H9 (cell line): Measurements from ENCODE around the gene TJAP1. TPM values are rescaled to one million over a fixed set of nuclear protein-coding genes. Genes with fewer than 3 reads are reported as not detected.

ENCODE experiments used
- DNase-seq: peaks from one replicate; pipeline ENCODE4 v3.0.0-alpha.2; 2017
- H2AFZ ChIP-seq: one replicate; pipeline ENCODE4 v1.6.1; 2013; ENCODE audit warnings: mild to moderate bottlenecking, low read length, control low read depth, moderate library complexity
- H2AK5ac ChIP-seq: 2 replicates; pipeline ENCODE4 v1.6.1; 2013; ENCODE audit warnings: low read length, control low read depth, mixed read lengths; ENCODE audit not compliant: insufficient read length
- H2BK120ac ChIP-seq: one replicate; pipeline ENCODE4 v1.6.1; 2013; ENCODE audit warnings: low read depth, mild to moderate bottlenecking, low read length, control low read depth, inconsistent platforms; ENCODE audit not compliant: poor library complexity, severe bottlenecking
- H2BK12ac ChIP-seq: 2 replicates; pipeline ENCODE4 v1.6.1; 2013; ENCODE audit warnings: low read length, control low read depth, mixed read lengths, low read depth; ENCODE audit not compliant: insufficient read length
- H2BK15ac ChIP-seq: 2 replicates; pipeline ENCODE4 v1.6.1; 2013; ENCODE audit warnings: low read depth, low read length, control low read depth
- H2BK20ac ChIP-seq: one replicate; pipeline ENCODE4 v1.6.1; 2013; ENCODE audit warnings: low read depth, mild to moderate bottlenecking, low read length, control low read depth, inconsistent platforms; ENCODE audit not compliant: poor library complexity, severe bottlenecking
- H2BK5ac ChIP-seq: 2 replicates; pipeline ENCODE4 v1.6.1; 2013; ENCODE audit warnings: low read length, control low read depth, mixed read lengths; ENCODE audit not compliant: insufficient read length
- H3K14ac ChIP-seq: 2 replicates; pipeline ENCODE4 v1.6.1; 2013; ENCODE audit warnings: low read length, control low read depth; ENCODE audit not compliant: insufficient read depth
- H3K18ac ChIP-seq: 2 replicates; pipeline ENCODE4 v1.6.1; 2013; ENCODE audit warnings: low read depth, mild to moderate bottlenecking, mixed read lengths, low read length, control low read depth; ENCODE audit not compliant: insufficient read length
- H3K23ac ChIP-seq: 2 replicates; pipeline ENCODE4 v1.6.1; 2013; ENCODE audit warnings: low read length, control low read depth, mixed read lengths, low read depth; ENCODE audit not compliant: insufficient read length
- H3K23me2 ChIP-seq: 2 replicates; pipeline ENCODE4 v1.6.1; 2013; ENCODE audit warnings: low read depth, mild to moderate bottlenecking, mixed read lengths, low read length, control low read depth; ENCODE audit not compliant: insufficient read length, poor library complexity, severe bottlenecking
- H3K27ac ChIP-seq: 2 replicates; pipeline ENCODE4 v1.5.1; 2013; ENCODE audit warnings: low read length, control low read depth, mixed read lengths, low read depth; ENCODE audit not compliant: insufficient read length
- H3K27me3 ChIP-seq: 2 replicates; pipeline ENCODE4 v1.6.1; 2013; ENCODE audit warnings: low read length, control low read depth, inconsistent platforms; ENCODE audit not compliant: insufficient read depth
- H3K4ac ChIP-seq: 2 replicates; pipeline ENCODE4 v1.6.1; 2013; ENCODE audit warnings: low read depth, mild to moderate bottlenecking, control low read depth, inconsistent platforms, low read length, moderate library complexity
- H3K4me1 ChIP-seq: 2 replicates; pipeline ENCODE4 v1.6.1; 2013; ENCODE audit warnings: low read length, control low read depth, inconsistent platforms; ENCODE audit not compliant: insufficient read depth
- H3K4me2 ChIP-seq: 2 replicates; pipeline ENCODE4 v1.6.1; 2013; ENCODE audit warnings: low read length, control low read depth, mixed read lengths; ENCODE audit not compliant: insufficient read length, insufficient read depth
- H3K56ac ChIP-seq: 2 replicates; pipeline ENCODE4 v1.6.1; 2013; ENCODE audit warnings: low read depth, mild to moderate bottlenecking, mixed read lengths, low read length, control low read depth; ENCODE audit not compliant: insufficient read length
- H3K79me1 ChIP-seq: 2 replicates; pipeline ENCODE4 v1.6.1; 2013; ENCODE audit warnings: low read depth, mild to moderate bottlenecking, moderate library complexity, low read length, control low read depth, inconsistent platforms; ENCODE audit not compliant: insufficient read depth, poor library complexity, severe bottlenecking
- H3K79me2 ChIP-seq: 2 replicates; pipeline ENCODE4 v1.6.1; 2013; ENCODE audit warnings: low read length, control low read depth, inconsistent platforms; ENCODE audit not compliant: insufficient read depth
- H3K9ac ChIP-seq: 2 replicates; pipeline ENCODE4 v1.6.1; 2013; ENCODE audit warnings: low read length, control low read depth, mixed read lengths; ENCODE audit not compliant: insufficient read length; ENCODE audit errors: extremely low read depth
- H3K9me3 ChIP-seq: one replicate; pipeline ENCODE4 v1.6.1; 2013; ENCODE audit warnings: low read depth, low read length, inconsistent platforms; ENCODE audit not compliant: control insufficient read depth
- H3T11ph ChIP-seq: one replicate; pipeline ENCODE4 v1.6.1; 2013; ENCODE audit warnings: mild to moderate bottlenecking, low read length, control low read depth, inconsistent platforms
- H4K20me1 ChIP-seq: one replicate; pipeline ENCODE4 v1.6.1; 2013; ENCODE audit not compliant: control insufficient read depth, insufficient read length, insufficient read depth
- H4K5ac ChIP-seq: 2 replicates; pipeline ENCODE4 v1.6.1; 2013; ENCODE audit warnings: low read depth, mild to moderate bottlenecking, mixed read lengths, low read length, control low read depth; ENCODE audit not compliant: insufficient read length
- H4K8ac ChIP-seq: replicated peaks from 2 replicates; pipeline ENCODE4 v1.6.1; 2013; ENCODE audit warnings: low read length, control low read depth, mixed read lengths, low read depth; ENCODE audit not compliant: insufficient read length
- H4K91ac ChIP-seq: 2 replicates; pipeline ENCODE4 v1.6.1; 2013; ENCODE audit warnings: low read depth, mild to moderate bottlenecking, moderate library complexity, mixed read lengths, low read length, control low read depth; ENCODE audit not compliant: insufficient read length
- H3K27ac Mint-ChIP-seq, 3 experiments: 2 replicates in 2 of 3; 3 replicates in 1 of 3; pipeline ENCODE4 v1.8.0; 2020 to 2021; ENCODE audit warnings: mixed read lengths in 3 of 3, mild to moderate bottlenecking in 1 of 3, moderate library complexity in 1 of 3
- H3K27me3 Mint-ChIP-seq: 2 replicates; pipeline ENCODE4 v1.8.0; 2021; ENCODE audit warnings: low read depth, mild to moderate bottlenecking, moderate library complexity, mixed read lengths
- H3K36me3 Mint-ChIP-seq, 3 experiments: 2 replicates in 2 of 3; 3 replicates in 1 of 3; pipeline ENCODE4 v1.8.0; 2020 to 2021; ENCODE audit warnings: low read depth in 3 of 3, mixed read lengths in 3 of 3; ENCODE audit not compliant: insufficient read depth in 1 of 3
- H3K4me1 Mint-ChIP-seq, 2 experiments: 2 replicates each; pipeline ENCODE4 v1.8.0; 2020; ENCODE audit warnings: mixed read lengths in 2 of 2
- H3K4me3 Mint-ChIP-seq, 2 experiments: 2 replicates in 1 of 2; 3 replicates in 1 of 2; pipeline ENCODE4 v1.8.0; 2020 to 2021; ENCODE audit warnings: mild to moderate bottlenecking in 2 of 2, mixed read lengths in 2 of 2, moderate library complexity in 1 of 2
- H3K9me3 Mint-ChIP-seq, 2 experiments: 2 replicates in 1 of 2; 3 replicates in 1 of 2; pipeline ENCODE4 v1.8.0; 2020; ENCODE audit warnings: mild to moderate bottlenecking in 2 of 2, mixed read lengths in 2 of 2, moderate library complexity in 1 of 2
- CTCF ChIP-seq: fragments of 200-600 bp; sonication (generic); conservative IDR thresholded peaks from 3 replicates; pipeline ENCODE4 v1.8.0; 2021; ENCODE audit warnings: antibody characterized with exemption, mild to moderate bottlenecking
- WGBS: extraction: QIAGEN DNeasy Blood & Tissue Kit; methylation state at CpG from one replicate; pipeline ENCODE4 v1.1.7; 2013; ENCODE audit warnings: missing lambda C conversion rate, low lambda C conversion rate, mixed read lengths; ENCODE audit not compliant: insufficient read length; ENCODE audit errors: extremely low coverage; 5-methylcytosine and 5-hydroxymethylcytosine counted together
- total RNA-seq: library from RNA; stranded (reverse); gene quantifications from 2 replicates; pipeline ENCODE4 v1.2.1, GENCODE V29; 2021

Gene TJAP1
- total RNA-seq, 1 experiment from 2014 or later = 45.1 TPM

- Histone ChIP-seq H3K27ac (no peak overlapping the region), H4K5ac (no peak overlapping the region), H3K14ac (no peak overlapping the region), H2BK12ac (no peak overlapping the region), H4K91ac (no peak overlapping the region), H3K23me2 (peaks cover 5% of the 10 kb centered on the region), H2AFZ (no peak overlapping the region), H3K79me1 (peaks cover 3% of the 10 kb centered on the region), H3K4ac (no peak overlapping the region), H3K23ac (no peak overlapping the region), H4K8ac (no peak overlapping the region), H2AK5ac (no peak overlapping the region), H3K9me3 (no peaks in the 10 kb centered on the region), H3K27me3 (no peaks in the 10 kb centered on the region), H2BK20ac (no peak overlapping the region), H3K4me1 (no peaks in the 10 kb centered on the region), H3K9ac (no peak overlapping the region), H3K79me2 (peaks cover 13% of the 10 kb centered on the region; the same call in 1 of the 2 replicates), H4K20me1 (no peaks in the 10 kb centered on the region), H2BK15ac (no peak overlapping the region), H3T11ph (no peak overlapping the region), H2BK120ac (no peak overlapping the region), H3K4me2 (no peak overlapping the region), H3K18ac (no peak overlapping the region), H3K56ac (no peak overlapping the region), H2BK5ac (no peak overlapping the region)
- no CpG with 5 or more reads among the region's 2 CpGs for WGBS
- Mint-ChIP-seq H3K36me3 (peaks cover 0 to 51% (median 36%) of the 10 kb centered on the region in 3 experiments; a peak in 5 of 7 replicates), H3K4me3 (no peak overlapping the region), H3K4me1 (no peaks in the 10 kb centered on the region), H3K27ac (no peak overlapping the region), H3K27me3 (no peaks in the 10 kb centered on the region), H3K9me3 (no peaks in the 10 kb centered on the region)
- TF ChIP-seq CTCF = no peak
- DNase-seq = no peak
These were observed 44.5 kb downstream of the TJAP1 start for GRCh38 chr6:43521836-43522235.
